ENCODE results near the gene POC1A.

Gene POC1A

DNA sequence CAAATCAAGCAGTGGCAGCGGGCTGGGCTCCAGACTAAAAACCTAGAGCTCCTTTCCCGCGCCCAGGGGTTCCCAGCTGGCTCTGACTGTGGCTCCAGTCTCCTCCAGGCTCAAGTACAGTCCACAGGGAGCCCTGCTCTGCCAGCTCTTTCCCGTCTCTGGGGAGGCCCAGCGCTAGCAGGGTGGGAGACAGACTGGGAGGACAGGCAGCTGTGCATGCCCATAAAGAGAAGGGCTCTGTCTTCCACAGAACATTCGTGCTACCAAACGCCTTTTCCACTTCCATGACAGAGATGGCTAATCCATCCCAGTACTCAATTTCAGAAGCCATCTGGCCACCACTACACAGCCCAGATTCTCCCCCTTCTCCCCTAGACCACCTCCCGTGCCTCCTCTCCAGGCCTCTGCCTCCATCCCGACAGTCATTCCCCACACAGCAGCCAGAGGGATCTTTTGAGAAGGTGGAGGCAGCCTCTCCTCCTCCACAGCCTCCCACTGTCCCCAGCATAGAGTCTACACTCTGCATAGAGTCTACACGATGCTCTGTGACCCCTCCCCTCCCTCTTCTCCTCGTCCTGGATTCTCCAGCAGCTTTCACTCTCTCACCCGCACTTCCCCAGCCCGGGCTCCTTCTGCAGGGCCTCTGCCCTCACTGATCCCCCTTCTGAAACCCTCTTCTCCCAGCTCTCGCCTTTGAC lies 91.0 kb downstream of the POC1A start:
- DNase-seq (ENCODE audit: low read depth), result no peak

DNA sequence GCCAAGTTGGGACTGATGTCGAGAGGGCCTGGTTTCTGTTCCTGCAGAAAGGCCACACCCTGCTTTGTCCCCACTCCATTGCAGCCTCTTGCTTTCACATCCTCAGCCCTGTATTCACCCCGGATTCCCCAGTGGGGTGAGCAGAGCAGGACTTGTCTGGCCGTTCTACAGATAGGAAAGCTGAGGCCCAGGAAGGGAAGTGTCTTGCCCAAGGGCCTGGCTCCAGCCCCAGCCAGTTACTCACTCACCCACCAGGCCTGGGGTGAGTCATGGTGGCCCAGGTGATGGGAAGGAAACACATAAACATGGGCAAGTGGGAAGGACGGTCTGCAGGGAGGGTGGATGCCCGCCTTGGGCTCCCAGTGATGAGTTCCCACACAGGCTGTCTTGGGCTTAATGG lies 91.7 kb downstream of the POC1A start:
- no peak for DNase-seq (ENCODE audit: low read depth)

- no peak for DNase-seq (ENCODE audit: low read depth)
These were observed 92.9 kb downstream of the POC1A start for GRCh38 chr3:52061121-52061910.

GRCh38 chr3:52059781-52060180 lies 94.4 kb downstream of the POC1A start:
- DNase-seq (ENCODE audit: low read depth), result no peak

- no peak for DNase-seq (ENCODE audit: low read depth)
These were observed 96.3 kb downstream of the POC1A start for GRCh38 chr3:52057812-52058495.

DNA sequence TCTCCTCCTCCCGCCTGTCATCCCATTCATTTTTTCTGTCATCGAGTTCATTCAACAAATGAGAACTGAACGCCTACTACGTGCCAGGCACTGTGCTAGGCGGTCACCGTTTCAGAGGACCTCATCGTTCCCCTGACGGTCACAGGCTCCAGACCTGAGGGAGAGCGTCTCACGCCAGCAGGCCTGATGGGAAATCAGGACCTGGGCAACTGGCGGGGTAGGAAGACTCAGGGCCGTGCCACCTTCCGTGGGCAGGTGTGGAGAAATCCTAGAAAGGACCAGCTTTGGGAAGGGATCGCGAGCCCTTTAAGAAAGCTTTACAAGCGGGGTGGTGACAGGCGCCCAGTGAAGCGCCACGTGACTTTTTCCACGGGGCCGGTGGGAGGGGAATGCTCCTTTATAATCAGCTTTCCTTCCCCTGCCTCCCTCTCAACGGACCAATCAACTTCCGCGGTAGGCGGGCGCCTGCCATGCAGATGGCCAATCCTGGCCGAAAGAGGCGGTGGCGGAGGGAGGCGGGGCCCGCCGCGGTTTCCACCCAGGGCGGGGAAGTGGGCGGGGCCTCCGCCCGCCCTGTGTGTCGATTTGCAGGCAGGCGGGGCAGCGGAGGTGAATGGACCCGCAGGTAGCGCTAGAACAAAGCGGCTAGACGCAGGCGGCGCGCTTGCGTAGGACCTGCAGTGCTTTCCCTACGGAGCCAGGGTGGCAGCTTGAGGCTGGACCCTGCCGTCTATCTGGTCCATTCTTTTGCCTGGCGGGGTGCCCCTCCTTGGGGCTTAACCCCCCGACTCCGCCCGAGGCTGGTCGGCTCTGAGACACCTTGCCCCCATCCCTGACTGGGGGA lies 97.0 kb downstream of the POC1A start:
- DNase-seq (ENCODE audit: low read depth), result peak; percentile 99

DNA sequence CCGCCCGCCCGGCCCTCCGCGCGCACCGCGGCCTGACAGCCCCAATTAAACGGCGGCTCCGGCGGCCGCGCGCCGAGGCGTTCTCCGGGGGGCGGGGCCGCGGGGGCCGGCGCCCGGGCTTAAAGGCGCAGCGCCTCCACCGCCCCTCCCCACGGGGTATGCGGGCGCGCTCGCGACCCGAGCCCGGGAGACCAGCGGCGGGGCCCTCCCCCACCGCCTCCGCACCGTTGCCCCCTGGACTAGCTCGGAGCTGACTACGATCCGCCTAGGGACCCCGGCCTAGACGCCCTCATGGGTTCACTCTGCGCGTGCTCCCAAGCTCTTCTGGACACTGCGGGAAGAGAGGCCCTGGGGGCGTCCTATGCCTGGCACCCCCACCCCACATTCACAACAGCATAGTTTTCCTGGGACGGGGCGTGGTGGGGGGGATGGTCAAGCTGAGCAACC lies 97.7 kb downstream of the POC1A start, which contains the start of gene DUSP7:
DUSP7 (minus strand) TSS at position 51 of the 447 bp plus-strand sequence. CDS start 205 bp downstream, outside the sequence.
- peak; percentile 40 for DNase-seq (ENCODE audit: low read depth)

- no peak for DNase-seq (ENCODE audit: low read depth)
These were observed 98.5 kb downstream of the POC1A start for GRCh38 chr3:52055537-52056351.

DNA sequence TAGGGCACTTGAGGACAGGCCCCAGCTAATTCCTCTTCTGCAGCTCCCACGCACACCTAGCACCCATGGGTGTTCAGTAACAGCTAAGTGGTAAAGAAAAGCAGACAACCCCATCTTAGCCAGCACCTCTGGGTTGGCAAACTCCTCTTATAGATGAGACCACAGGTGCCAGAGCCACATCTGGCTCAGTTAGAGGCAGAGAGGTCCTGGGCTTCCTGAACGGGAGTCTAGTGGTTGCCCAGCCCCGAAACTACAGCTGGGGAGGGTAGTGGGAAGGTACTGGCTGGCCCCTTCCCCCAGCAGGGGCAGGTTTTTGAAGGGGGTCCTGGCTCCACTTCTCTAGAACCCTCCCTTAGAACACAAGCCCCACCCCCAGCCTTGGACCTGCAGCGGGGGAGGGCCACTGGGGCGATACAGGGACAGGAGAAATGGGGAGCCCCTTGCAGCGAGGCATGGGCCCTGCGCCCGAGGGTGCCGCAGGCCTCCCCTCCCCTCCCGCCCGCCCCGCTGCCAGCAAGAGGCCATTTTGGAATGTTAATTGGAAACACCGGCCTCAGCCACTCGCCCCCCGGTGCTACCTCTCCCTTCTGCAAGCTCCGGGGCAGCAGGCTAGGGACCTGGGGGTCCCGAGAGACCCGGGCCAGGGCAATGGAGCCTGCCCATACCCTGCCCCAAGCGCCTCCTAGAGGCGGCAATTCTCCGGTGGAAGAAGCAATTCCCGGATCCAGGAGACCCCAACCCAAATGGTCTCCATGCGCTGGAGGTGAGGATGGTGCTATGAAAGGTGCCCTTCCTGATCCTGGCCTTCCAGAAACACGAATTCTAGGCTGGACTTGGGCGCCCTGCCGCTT lies 99.3 kb downstream of the POC1A start:
- no peak for DNase-seq (ENCODE audit: low read depth)

- DNase-seq (ENCODE audit: low read depth), result peak; percentile 27
These were observed 100.6 kb downstream of the POC1A start for GRCh38 chr3:52053307-52054304.

DNA sequence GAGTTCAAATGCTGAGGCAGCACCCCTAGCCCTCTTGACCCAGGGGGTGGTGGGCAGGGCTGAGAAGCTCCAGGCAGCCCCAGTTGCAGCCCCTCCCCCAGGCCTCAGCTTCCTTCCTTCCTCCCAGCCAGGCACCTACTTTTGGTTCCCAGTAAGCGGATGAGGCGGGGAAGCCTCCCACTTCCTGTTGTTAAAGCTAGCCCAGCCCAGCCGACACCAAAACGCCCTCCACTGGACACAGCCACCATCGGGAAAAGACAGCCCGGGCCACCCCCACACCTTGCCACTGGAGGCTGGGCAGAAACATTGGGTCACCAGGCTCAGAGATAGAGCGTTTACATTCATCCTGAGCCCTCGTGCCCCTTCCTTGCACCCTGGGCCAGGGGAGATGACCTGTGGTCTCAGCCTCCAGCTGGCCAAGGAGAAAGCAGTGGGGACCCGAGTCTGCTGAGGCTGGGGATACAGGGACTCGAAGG lies 101.4 kb downstream of the POC1A start:
- DNase-seq (ENCODE audit: low read depth), result peak; percentile 32

- DNase-seq (ENCODE audit: low read depth), result no peak
These were observed 102.8 kb downstream of the POC1A start for GRCh38 chr3:52051444-52051843.

DNA sequence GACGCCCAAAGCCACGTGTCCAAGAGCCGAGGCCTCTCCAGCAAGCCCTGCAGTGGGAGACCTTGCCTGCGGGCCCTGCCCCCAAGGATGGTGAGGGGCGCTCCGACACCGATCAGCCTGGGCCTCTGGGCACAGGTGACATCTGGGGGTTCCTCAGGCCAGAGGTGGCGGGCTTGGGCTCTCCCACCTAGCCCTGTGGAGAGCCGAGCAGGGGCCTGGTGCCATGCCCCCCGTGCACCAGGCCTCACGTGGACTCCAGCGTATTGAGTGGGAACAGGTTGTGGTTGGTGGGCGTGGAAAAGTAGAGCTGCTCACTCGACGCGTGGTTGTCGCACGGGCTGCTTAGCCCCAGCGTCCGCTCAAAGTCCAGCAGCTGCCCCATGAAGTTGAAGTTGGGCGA lies 103.7 kb downstream of the POC1A start:
- no peak for DNase-seq (ENCODE audit: low read depth)

GRCh38 chr3:52049503-52049902 lies 104.7 kb downstream of the POC1A start:
- no peak for DNase-seq (ENCODE audit: low read depth)

- DNase-seq (ENCODE audit: low read depth), result no peak
These were observed 106.8 kb downstream of the POC1A start for GRCh38 chr3:52047295-52047960.

DNA sequence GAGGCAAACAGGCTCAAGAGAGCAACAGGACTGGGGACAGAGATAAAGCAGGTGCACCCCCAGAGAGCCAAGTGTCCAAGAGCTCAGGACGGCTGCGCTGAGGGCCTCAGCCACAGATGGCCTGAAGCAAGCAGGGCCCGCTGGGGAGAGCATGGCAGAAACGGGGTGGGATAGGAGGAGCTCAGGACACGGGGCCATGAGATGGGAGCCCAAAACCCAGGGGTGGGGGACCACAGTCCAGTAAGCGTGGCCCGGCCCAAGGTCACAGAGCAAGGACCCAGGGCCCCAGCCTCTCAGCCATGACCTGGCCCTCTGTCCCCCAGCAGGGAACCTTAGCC lies 107.4 kb downstream of the POC1A start:
- no peak for DNase-seq (ENCODE audit: low read depth)

- DNase-seq (ENCODE audit: low read depth), result no peak
These were observed 107.9 kb downstream of the POC1A start for GRCh38 chr3:52046186-52046901.
